Neural cell (in vitro differentiated cells): ENCODE results near the gene KRTAP10-11. TPM values are rescaled to one million over a fixed set of nuclear protein-coding genes. Genes with fewer than 3 reads are reported as not detected.

Experiments used
- H2AFZ ChIP-seq: fragments of 200-600, 300-800 bp; sonication (generic), shearing (Covaris generic); 2 replicates; pipeline ENCODE4 v1.6.0; 2014; ENCODE audit warnings: low read depth, mild to moderate bottlenecking, antibody characterized with exemption, low read length, moderate library complexity
- H3F3A ChIP-seq: fragments of 200-600 bp; shearing (Covaris generic); 2 replicates; pipeline ENCODE4 v1.6.1; 2016; ENCODE audit warnings: mild to moderate bottlenecking, moderate library complexity, mixed read lengths, antibody characterized with exemption, low read length; ENCODE audit not compliant: insufficient read depth, poor library complexity, severe bottlenecking
- H3K27ac ChIP-seq: fragments of 200-600, 300-800 bp; sonication (generic), shearing (Covaris generic); 2 replicates; pipeline ENCODE4 v1.5.1; 2014; ENCODE audit warnings: mild to moderate bottlenecking, low read length, moderate library complexity
- H3K27me3 ChIP-seq: fragments of 300-800, 200-600 bp; sonication (generic), shearing (Covaris generic); 2 replicates; pipeline ENCODE4 v1.6.0; 2014; ENCODE audit warnings: mild to moderate bottlenecking, low read depth, low read length, moderate library complexity; ENCODE audit not compliant: insufficient read depth
- H3K36me3 ChIP-seq: fragments of 300-800, 200-600 bp; sonication (generic), shearing (Covaris generic); 2 replicates; pipeline ENCODE4 v1.5.1; 2014; ENCODE audit warnings: mild to moderate bottlenecking, antibody characterized with exemption, low read length, moderate library complexity; ENCODE audit not compliant: insufficient read depth
- H3K4me2 ChIP-seq: fragments of 300-800, 200-600 bp; sonication (generic), shearing (Covaris generic); 2 replicates; pipeline ENCODE4 v1.6.0; 2014; ENCODE audit warnings: mild to moderate bottlenecking, low read length
- H3K4me3 ChIP-seq: fragments of 300-800, 200-600 bp; sonication (generic), shearing (Covaris generic); 2 replicates; pipeline ENCODE4 v1.5.1; 2014; ENCODE audit warnings: mild to moderate bottlenecking, low read length, moderate library complexity
- H3K79me2 ChIP-seq: fragments of 200-600 bp; shearing (Covaris generic); replicated peaks from 2 replicates; pipeline ENCODE4 v1.6.0; 2014; ENCODE audit warnings: mild to moderate bottlenecking, low read length, moderate library complexity; ENCODE audit not compliant: insufficient read depth
- H3K9ac ChIP-seq: fragments of 300-800, 200-600 bp; sonication (generic), shearing (Covaris generic); 2 replicates; pipeline ENCODE4 v1.6.1; 2016; ENCODE audit warnings: mild to moderate bottlenecking, low read length, mixed read lengths
- H3K9me2 ChIP-seq: fragments of 200-600 bp; shearing (Covaris generic); 2 replicates; pipeline ENCODE4 v1.6.1; 2016; ENCODE audit warnings: mild to moderate bottlenecking, low read length, mixed read lengths; ENCODE audit not compliant: insufficient read depth
- H3K9me3 ChIP-seq: fragments of 200-600, 300-800 bp; sonication (generic), shearing (Covaris generic); 2 replicates; pipeline ENCODE4 v1.6.1; 2016; ENCODE audit warnings: mild to moderate bottlenecking, mixed run types, low read length, moderate library complexity, mixed read lengths
- H4K20me1 ChIP-seq: fragments of 200-600 bp; shearing (Covaris generic); 2 replicates; pipeline ENCODE4 v1.6.1; 2016; ENCODE audit warnings: mild to moderate bottlenecking, mixed run types; ENCODE audit not compliant: insufficient read depth
- EP300 ChIP-seq: fragments of 450-650 bp; conservative IDR thresholded peaks from 2 replicates; pipeline ENCODE4 v1.6.1; 2014; ENCODE audit warnings: antibody characterized with exemption, mild to moderate bottlenecking, moderate library complexity; ENCODE audit not compliant: poor library complexity, severe bottlenecking
- EZH2 ChIP-seq: fragments of 200-600, 300-800 bp; shearing (Covaris generic), sonication (generic); IDR thresholded peaks from 2 replicates; pipeline ENCODE4 v1.6.1; 2014; ENCODE audit warnings: antibody characterized with exemption, low read length, borderline replicate concordance, mild to moderate bottlenecking; ENCODE audit not compliant: insufficient read depth, poor library complexity, severe bottlenecking
- MXI1 ChIP-seq: fragments of 450-650 bp; conservative IDR thresholded peaks from 2 replicates; pipeline ENCODE4 v1.6.1; 2014; ENCODE audit warnings: antibody characterized with exemption, mild to moderate bottlenecking; ENCODE audit not compliant: poor library complexity, severe bottlenecking
- POLR2AphosphoS5 ChIP-seq: IDR thresholded peaks from 2 replicates; pipeline ENCODE4 v1.6.1; 2012
- RAD21 ChIP-seq: fragments of 450-650 bp; conservative IDR thresholded peaks from 2 replicates; pipeline ENCODE4 v1.6.1; 2014; ENCODE audit warnings: antibody characterized with exemption, mild to moderate bottlenecking, moderate library complexity
- SMC3 ChIP-seq: fragments of 450-650 bp; conservative IDR thresholded peaks from 2 replicates; pipeline ENCODE4 v1.6.1; 2014; ENCODE audit warnings: antibody characterized with exemption, mild to moderate bottlenecking, moderate library complexity; ENCODE audit not compliant: poor library complexity
- TAF1 ChIP-seq: IDR thresholded peaks from 2 replicates; pipeline ENCODE4 v1.6.1; 2012; ENCODE audit warnings: low read depth
- polyA plus RNA-seq: library from polyadenylated mRNA; depleted of rRNA; stranded (reverse); fragments of >200 nt; gene quantifications from 2 replicates; pipeline ENCODE4 v1.2.3, GENCODE V29; 2014
- TF ChIP-seq, protein P1 (sequence below): fragments of 450-650 bp; IDR thresholded peaks from 2 replicates; pipeline ENCODE4 v1.5.1; 2014; ENCODE audit warnings: antibody characterized with exemption, mild to moderate bottlenecking, moderate library complexity; ENCODE audit not compliant: poor library complexity, severe bottlenecking
- TF ChIP-seq, protein P2 (sequence below): IDR thresholded peaks from 2 replicates; pipeline ENCODE4 v1.6.1; 2012; ENCODE audit warnings: borderline replicate concordance

The KRTAP10-11 gene
- polyA plus RNA-seq, 1 donor from 2014 or later: not detected

DNA sequence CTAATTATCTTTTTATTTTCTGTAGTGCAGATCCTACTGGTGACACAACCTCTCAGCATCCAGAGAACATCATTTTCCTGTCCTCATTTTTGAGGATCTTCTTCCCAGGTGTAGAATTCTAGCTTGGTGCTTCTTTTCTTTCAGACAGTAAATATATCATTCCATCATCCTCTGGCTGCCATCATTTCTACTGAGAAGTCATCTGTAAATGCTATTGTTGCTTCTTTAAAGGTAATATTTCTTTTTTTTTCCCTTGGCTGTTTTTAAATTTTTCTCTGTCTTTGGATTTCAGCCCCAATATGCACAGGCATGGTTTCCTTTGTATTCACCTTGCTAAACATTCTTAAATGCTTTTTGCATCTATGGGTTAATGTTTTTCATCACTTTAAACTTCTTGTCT, 22.6 kb upstream of the KRTAP10-11 start:
- Histone ChIP-seq H3K36me3 (no peaks in the 10 kb centered on the region), H3K4me2 (no peak overlapping the region), H3K4me3 (no peak overlapping the region), H4K20me1 (no peaks in the 10 kb centered on the region), H3K9me3 (peaks cover 6% of the 10 kb centered on the region), H3K27me3 (no peaks in the 10 kb centered on the region), H3K79me2 (no peaks in the 10 kb centered on the region), H3K9me2 (no peaks in the 10 kb centered on the region), H3K9ac (no peak overlapping the region), H2AFZ (no peak overlapping the region), H3K27ac (no peak overlapping the region), H3F3A (no peaks in the 10 kb centered on the region)
- TF ChIP-seq POLR2AphosphoS5 (no peak), EP300 (no peak), MXI1 (no peak), TAF1 (no peak), RAD21 (no peak), EZH2 (no peak), SMC3 (no peak)
- TF ChIP-seq, protein P1, sequence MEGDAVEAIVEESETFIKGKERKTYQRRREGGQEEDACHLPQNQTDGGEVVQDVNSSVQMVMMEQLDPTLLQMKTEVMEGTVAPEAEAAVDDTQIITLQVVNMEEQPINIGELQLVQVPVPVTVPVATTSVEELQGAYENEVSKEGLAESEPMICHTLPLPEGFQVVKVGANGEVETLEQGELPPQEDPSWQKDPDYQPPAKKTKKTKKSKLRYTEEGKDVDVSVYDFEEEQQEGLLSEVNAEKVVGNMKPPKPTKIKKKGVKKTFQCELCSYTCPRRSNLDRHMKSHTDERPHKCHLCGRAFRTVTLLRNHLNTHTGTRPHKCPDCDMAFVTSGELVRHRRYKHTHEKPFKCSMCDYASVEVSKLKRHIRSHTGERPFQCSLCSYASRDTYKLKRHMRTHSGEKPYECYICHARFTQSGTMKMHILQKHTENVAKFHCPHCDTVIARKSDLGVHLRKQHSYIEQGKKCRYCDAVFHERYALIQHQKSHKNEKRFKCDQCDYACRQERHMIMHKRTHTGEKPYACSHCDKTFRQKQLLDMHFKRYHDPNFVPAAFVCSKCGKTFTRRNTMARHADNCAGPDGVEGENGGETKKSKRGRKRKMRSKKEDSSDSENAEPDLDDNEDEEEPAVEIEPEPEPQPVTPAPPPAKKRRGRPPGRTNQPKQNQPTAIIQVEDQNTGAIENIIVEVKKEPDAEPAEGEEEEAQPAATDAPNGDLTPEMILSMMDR: no peak
- TF ChIP-seq, protein P2, sequence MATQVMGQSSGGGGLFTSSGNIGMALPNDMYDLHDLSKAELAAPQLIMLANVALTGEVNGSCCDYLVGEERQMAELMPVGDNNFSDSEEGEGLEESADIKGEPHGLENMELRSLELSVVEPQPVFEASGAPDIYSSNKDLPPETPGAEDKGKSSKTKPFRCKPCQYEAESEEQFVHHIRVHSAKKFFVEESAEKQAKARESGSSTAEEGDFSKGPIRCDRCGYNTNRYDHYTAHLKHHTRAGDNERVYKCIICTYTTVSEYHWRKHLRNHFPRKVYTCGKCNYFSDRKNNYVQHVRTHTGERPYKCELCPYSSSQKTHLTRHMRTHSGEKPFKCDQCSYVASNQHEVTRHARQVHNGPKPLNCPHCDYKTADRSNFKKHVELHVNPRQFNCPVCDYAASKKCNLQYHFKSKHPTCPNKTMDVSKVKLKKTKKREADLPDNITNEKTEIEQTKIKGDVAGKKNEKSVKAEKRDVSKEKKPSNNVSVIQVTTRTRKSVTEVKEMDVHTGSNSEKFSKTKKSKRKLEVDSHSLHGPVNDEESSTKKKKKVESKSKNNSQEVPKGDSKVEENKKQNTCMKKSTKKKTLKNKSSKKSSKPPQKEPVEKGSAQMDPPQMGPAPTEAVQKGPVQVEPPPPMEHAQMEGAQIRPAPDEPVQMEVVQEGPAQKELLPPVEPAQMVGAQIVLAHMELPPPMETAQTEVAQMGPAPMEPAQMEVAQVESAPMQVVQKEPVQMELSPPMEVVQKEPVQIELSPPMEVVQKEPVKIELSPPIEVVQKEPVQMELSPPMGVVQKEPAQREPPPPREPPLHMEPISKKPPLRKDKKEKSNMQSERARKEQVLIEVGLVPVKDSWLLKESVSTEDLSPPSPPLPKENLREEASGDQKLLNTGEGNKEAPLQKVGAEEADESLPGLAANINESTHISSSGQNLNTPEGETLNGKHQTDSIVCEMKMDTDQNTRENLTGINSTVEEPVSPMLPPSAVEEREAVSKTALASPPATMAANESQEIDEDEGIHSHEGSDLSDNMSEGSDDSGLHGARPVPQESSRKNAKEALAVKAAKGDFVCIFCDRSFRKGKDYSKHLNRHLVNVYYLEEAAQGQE: no peak

DNA sequence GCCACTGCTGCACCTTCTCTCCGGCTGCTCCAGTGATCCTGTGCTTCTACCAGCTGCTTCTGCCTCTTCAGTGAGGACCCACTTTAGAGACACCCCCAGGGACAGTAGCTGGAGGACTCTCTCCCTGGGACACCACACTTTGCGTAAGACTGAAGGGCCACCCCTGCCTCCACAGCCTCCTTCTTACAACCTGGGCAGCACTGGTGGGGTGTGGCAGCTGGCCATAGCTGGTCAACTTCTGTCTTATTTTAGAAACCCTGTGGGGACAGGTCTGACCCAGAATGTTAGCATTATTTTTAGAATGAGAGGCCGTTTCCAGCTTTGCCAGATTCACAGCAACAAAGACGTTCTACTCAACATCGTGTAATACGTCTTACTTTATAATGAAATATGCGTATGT, 20.5 kb upstream of the KRTAP10-11 start:
- no peak overlapping the region for H3K4me2 ChIP-seq
- H3K9me3 ChIP-seq: peaks cover 6% of the 10 kb centered on the region
- no peak overlapping the region for H3K4me3 ChIP-seq
- H3K9me2 ChIP-seq: no peaks in the 10 kb centered on the region
- TF ChIP-seq EZH2 (no peak), SMC3 (no peak), RAD21 (no peak), EP300 (no peak), TAF1 (no peak), MXI1 (no peak), POLR2AphosphoS5 (no peak)
- TF ChIP-seq, protein P1: no peak
- TF ChIP-seq, protein P2: no peak
- no peak overlapping the region for H2AFZ ChIP-seq
- H3K9ac ChIP-seq: no peak overlapping the region
- H3F3A ChIP-seq: no peaks in the 10 kb centered on the region
- no peaks in the 10 kb centered on the region for H3K36me3 ChIP-seq
- no peak overlapping the region for H3K27ac ChIP-seq
- H3K27me3 ChIP-seq: no peaks in the 10 kb centered on the region
- H3K79me2 ChIP-seq: no peaks in the 10 kb centered on the region
- H4K20me1 ChIP-seq: no peaks in the 10 kb centered on the region
